Limb (tissue), 2 donors: ENCODE measurements around the gene RGS4.

Experiments used
- DNase-seq, 2 donors: peaks; one replicate each; pipeline ENCODE4 v3.0.0-alpha.2; 2016; ENCODE audit errors: extremely low spot score in 2 of 2

Gene RGS4

GRCh38 chr1:163069142-163069541, at the start of gene RGS4:
Gene RGS4 (plus strand): TSS chr1:163069361. CDS start chr1:163069485, 124 bp downstream.
- peak; percentile 73 to 78 for DNase-seq

DNA sequence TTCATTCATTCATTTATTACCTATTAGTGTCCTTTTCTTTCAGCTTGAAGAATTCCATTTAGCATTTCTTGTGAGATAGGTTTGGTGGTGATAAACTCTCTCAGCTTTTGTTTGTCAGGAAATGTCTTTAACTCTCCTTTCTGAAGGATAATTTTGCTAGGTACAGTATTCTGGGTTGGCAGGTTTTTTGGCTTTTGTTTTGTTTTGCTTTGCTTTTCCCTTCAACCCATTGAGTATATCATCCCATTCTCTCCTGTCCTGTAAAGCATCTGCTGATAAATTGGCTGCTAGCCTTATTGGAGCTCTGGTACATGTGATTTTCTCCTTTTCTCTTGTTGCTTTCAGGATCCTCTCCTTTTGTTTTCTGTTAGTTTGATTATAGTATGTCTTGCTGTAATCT, 47.0 kb upstream of the RGS4 start:
- no peak for DNase-seq

DNA sequence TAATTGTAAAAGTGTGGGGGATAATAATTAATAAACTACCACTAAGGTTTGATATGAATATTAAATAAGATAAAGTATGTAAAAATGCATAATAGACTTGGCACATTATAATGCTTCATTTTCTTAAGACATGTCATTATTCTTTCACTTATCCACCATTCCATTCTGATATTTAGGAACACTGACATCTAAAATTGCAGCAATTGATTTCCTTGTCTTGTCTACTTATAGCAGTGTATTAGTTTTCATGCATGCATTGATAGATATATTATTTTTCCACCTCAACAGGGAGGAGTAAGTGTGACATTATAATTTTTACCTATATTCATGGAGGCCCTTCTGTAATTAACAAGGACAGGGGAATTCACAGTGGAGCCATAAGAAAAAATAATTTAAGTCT, 41.6 kb upstream of the RGS4 start:
- DNase-seq, result no peak

DNA sequence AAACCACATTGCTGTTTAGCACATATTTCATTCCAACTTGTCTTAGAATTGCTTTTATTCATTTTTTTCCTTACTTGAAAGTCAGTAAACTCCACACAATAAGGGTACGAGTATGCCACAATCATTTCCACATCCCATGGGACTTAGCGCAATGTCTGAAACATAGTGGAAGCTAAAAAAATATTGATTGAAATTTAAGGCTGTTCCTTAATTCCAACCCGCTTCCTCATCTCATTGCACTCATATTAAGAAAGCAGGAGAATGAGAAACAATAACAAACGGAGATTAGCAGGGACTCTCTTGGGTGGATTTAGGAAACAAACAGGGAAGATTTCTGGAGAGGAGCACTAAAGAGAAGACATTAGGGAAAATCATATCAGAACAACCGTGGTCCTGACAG, 39.3 kb upstream of the RGS4 start:
- no peak for DNase-seq

GRCh38 chr1:163035446-163036249, 33.5 kb upstream of the RGS4 start:
- DNase-seq, result no peak

- no peak for DNase-seq
These were observed 32.5 kb upstream of the RGS4 start for GRCh38 chr1:163036671-163037070.

DNA sequence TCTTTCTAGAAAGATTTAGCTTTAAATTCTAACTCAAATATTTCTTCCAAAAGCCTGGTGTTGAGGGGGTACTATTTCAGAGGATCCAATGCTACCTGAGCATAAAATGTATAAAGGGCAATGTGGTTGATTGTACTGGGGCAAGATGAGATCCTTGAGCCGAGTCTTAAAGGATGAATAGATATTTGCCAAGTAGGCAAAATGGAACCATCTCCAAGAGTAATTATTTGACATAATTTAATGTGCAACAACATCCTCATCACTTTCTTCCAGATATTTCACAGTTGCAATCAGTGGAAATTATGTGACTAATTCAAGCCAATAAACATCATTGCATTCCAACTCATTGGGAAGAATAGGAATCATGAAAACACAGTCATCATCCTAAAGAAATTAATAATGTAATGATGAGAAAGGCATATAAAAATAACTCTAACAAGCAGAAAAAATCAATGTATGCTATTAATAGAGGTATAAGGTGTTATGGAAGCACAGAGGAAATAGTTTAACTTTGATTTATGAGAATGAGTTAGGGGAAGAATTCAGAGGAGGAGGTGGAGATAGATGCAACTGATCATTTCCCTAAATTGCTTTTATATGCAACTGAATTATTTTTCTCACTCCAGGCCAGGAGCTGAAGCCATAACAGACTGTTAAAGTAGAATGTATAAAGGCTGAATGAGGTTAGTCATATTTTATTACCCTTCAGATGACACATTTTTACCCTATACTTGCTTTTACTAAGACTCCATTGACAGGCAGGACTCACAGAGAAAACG, 30.0 kb upstream of the RGS4 start:
- no peak for DNase-seq

GRCh38 chr1:163039707-163040093, 29.5 kb upstream of the RGS4 start:
- DNase-seq, result no peak

DNA sequence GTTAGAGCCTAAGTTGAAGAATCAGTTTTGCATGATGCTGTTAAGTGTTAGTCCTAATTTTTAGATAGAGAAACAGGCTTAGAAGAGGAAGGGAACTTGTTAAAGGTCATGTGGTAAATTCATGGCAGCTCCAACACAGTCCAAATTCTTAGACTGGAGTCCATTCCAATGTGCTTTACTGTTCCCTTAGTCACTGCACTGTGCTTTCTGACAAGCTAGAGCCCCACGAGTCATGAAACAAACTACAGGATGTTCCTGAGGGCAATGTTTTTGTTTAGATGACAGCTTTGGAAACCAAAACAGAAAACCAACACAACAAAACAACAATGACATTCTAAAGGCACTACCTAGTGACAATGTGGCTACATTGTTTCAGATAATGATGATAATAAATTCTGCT, 23.1 kb upstream of the RGS4 start:
- no peak for DNase-seq

DNA sequence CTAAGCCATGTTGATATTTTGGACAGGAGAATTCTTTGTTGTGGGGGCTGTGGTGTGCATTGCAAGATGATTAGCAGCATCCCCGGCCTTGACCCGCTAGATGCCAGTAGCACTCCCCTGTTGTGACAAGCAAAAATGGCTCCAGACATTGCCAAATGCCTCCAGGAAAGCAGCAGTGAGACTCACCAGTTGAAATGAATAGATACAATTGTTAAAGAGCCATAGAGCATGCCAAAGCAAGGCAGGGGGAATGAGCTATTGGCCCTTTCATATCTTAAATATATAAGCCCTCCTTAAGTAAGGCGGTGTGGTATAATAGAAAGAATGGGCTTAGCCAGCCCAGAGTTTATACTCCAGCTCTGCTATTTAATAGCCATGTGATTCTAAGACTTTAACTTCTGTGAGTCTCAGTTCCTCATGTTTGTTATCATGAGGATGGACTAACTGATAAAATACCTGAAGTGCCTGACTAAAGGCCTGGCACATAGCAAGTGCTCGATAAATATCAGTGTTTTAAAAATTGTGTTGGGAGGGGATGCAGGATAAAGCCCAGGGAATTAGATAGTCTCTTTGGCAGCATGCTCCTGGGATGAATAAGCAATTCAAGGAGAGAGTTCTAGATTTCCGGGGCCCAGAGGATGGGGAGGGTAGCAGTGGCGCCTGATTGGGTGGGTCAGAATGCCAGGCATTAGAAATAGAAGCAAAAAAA, 21.1 kb upstream of the RGS4 start:
- no peak for DNase-seq

GRCh38 chr1:163048869-163049268, 20.3 kb upstream of the RGS4 start:
- peak in 1 of 2 donors; percentile 45 for DNase-seq

- DNase-seq, result no peak
These were observed 19.9 kb upstream of the RGS4 start for GRCh38 chr1:163049296-163049695.

- DNase-seq, result no peak
These were observed 18.7 kb upstream of the RGS4 start for GRCh38 chr1:163050496-163050895.

- DNase-seq, result no peak
These were observed 15.0 kb upstream of the RGS4 start for GRCh38 chr1:163054181-163054591.

DNA sequence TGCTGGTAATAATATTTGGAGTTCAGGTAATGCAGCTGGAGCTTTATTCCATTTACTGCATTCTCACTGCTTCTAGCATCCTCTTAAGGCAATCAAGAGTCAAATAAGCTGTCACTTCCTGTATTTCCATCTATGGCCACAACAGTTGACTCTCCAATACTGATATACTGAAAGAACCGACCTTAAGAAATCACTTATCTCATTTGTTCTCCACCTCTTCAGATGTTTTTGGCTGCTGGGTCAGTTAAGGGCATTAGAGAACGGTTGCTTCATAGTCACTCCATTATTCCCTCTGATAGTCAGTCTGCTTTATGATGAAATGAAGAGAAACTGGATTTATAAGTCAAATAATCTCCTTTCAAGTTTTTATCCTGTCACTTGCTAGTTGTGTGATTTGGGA, 14.2 kb upstream of the RGS4 start:
- DNase-seq, result no peak

- no peak for DNase-seq
These were observed 13.6 kb upstream of the RGS4 start for GRCh38 chr1:163055531-163055930.

- DNase-seq, result no peak
These were observed 12.3 kb upstream of the RGS4 start for GRCh38 chr1:163056831-163057230.

DNA sequence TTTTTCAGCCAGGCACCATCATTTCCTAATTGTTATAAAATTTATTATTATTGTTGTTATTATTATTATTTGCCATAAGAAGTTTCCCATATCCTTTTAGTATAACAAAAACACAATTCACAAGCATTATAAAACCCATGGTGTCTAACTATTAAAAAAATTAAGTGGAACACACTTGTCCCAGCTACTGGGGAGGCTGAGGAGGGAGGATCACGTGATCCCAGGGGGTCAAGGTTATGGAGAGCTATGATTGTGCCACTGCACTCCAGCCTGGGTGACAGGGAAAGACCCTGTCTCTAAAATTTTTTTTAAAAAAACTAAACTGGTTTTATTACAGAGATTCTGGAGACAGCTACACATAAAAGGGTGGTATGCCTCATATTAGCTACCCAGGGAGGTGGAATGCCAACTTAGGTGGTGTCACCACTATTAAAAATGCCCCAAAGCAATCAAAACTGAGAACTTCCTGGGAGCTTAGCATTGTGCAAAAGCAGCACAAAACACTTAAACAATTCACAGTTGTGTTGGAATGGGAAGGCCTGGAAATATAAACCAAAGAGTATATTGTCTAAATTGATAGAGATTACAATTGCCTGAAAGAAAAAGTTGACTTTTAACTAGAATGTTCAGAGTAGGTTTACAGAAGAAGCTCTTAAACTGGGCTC, 8.7 kb upstream of the RGS4 start:
- no peak for DNase-seq

DNA sequence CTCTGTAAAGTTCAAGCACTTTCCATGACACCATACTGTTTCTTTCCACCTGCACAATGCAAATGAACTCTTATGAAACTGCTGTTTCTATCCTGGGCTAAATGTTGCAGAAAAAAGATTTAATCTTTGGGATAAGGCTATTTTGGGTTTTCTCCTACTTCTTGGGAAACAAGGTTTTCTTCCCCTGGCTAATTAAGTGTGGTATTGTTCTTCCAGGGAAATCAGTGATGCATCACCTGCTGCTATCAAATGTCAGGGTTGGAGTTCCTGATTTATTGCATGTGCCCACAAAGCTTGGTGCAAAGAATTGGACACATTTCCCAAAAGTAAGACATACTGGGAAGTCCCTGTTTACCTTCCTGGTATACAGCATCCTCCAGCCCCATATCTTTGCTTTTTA, 6.0 kb upstream of the RGS4 start:
- DNase-seq, result no peak

GRCh38 chr1:163063610-163064009, 5.6 kb upstream of the RGS4 start:
- no peak for DNase-seq

DNA sequence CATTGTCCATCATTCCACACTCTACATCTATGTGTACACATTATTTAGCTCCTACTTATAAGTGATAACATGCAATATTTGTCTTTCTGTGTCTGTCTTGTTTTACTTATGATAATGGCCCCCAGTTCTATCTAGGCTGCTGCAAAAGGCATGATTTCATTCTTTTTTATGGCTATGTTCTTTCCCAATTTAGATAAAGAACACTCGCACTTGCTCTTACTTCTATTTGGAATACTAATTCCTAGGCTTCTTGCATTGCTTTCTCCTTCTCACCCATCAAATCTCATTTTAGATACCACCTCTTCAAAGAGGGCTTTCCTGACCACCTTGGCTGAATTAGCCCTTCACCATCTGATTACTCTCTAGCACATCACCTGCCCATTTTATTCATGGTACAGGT, 3.0 kb upstream of the RGS4 start:
- no peak for DNase-seq

GRCh38 chr1:163066686-163067085, 2.5 kb upstream of the RGS4 start:
- DNase-seq, result no peak
